IMR-90 (cell line): ENCODE data around the gene MSH6. TPM values are rescaled to one million over a fixed set of nuclear protein-coding genes. Genes with fewer than 3 reads are reported as not detected.

Experiments
- ATAC-seq: fragments of 200-7000 bp; cut with Tn5 transposase; 2 replicates; pipeline ENCODE4 v1.9.1; 2020; ENCODE audit warnings: low read depth, mild to moderate bottlenecking, moderate library complexity
- BruUV-seq: library from RNA; stranded (reverse); fragments of 400-500 nt; replicated peaks from 2 replicates; lab custom pipeline; 2021; lab: Mats Ljungman, UMichigan
- CTCF ChIA-PET: fragments of 300-600 bp; formaldehyde crosslinking; extraction: SDS; loops from one replicate; lab custom pipeline; 2021; ENCODE audit warnings: antibody characterized with exemption; lab: Yijun Ruan, JAX
- POLR2A ChIA-PET: fragments of 300-600 bp; sonication (Branson Sonifier 250); formaldehyde crosslinking; loops from one replicate; lab custom pipeline; 2022; ENCODE audit warnings: antibody characterized with exemption; ENCODE audit not compliant: unreplicated experiment; lab: Charles Lee
- DNase-seq: peaks from one replicate; pipeline ENCODE4 v3.0.0; 2013
- H2AFZ ChIP-seq: replicated peaks from 2 replicates; pipeline ENCODE3; 2013; ENCODE audit warnings: low read length, mild to moderate bottlenecking; ENCODE audit not compliant: poor library complexity
- H2AK5ac ChIP-seq: 2 replicates; pipeline ENCODE4 v1.6.1; 2013; ENCODE audit warnings: low read depth, low read length, inconsistent platforms
- H2AK9ac ChIP-seq: replicated peaks from 2 replicates; pipeline ENCODE3; 2013; ENCODE audit warnings: mild to moderate bottlenecking, low read depth, low read length, moderate library complexity; ENCODE audit not compliant: poor library complexity
- H2BK120ac ChIP-seq: 2 replicates; pipeline ENCODE4 v1.6.1; 2013; ENCODE audit warnings: low read depth, low read length, inconsistent platforms
- H2BK15ac ChIP-seq: 3 replicates; pipeline ENCODE4 v1.6.1; 2013; ENCODE audit warnings: low read depth, low read length, inconsistent platforms
- H2BK20ac ChIP-seq: 2 replicates; pipeline ENCODE4 v1.6.1; 2013; ENCODE audit warnings: low read depth, mild to moderate bottlenecking, inconsistent platforms, low read length, moderate library complexity
- H2BK5ac ChIP-seq: 2 replicates; pipeline ENCODE4 v1.6.1; 2013; ENCODE audit warnings: mild to moderate bottlenecking, low read depth, low read length, inconsistent platforms; ENCODE audit not compliant: poor library complexity, severe bottlenecking
- H3K14ac ChIP-seq: replicated peaks from 2 replicates; pipeline ENCODE4 v1.6.1; 2013; ENCODE audit warnings: low read depth, low read length, inconsistent platforms
- H3K18ac ChIP-seq: 2 replicates; pipeline ENCODE4 v1.6.1; 2013; ENCODE audit warnings: low read depth, low read length, control low read depth
- H3K23ac ChIP-seq: 2 replicates; pipeline ENCODE4 v1.6.1; 2013; ENCODE audit warnings: low read depth, low read length, inconsistent platforms
- H3K27ac ChIP-seq: 2 replicates; pipeline ENCODE4 v1.5.1; 2013; ENCODE audit warnings: mild to moderate bottlenecking, control low read depth, low read length; ENCODE audit not compliant: insufficient read depth
- H3K27me3 ChIP-seq: 2 replicates; pipeline ENCODE4 v1.6.1; 2013; ENCODE audit warnings: low read length; ENCODE audit not compliant: control insufficient read depth, insufficient read depth
- H3K36me3 ChIP-seq: 2 replicates; pipeline ENCODE4 v1.6.1; 2013; ENCODE audit warnings: low read length, mixed read lengths; ENCODE audit not compliant: control insufficient read depth, insufficient read depth
- H3K4ac ChIP-seq: 2 replicates; pipeline ENCODE4 v1.6.1; 2013; ENCODE audit warnings: low read depth, low read length, inconsistent platforms
- H3K4me1 ChIP-seq: 2 replicates; pipeline ENCODE4 v1.6.1; 2013; ENCODE audit warnings: low read length, mixed read lengths; ENCODE audit not compliant: control insufficient read depth, insufficient read depth
- H3K4me2 ChIP-seq: 2 replicates; pipeline ENCODE4 v1.6.1; 2013; ENCODE audit warnings: low read depth, mild to moderate bottlenecking, control low read depth, low read length, moderate library complexity
- H3K4me3 ChIP-seq: 2 replicates; pipeline ENCODE4 v1.5.1; 2013; ENCODE audit warnings: low read depth, mild to moderate bottlenecking, control low read depth, low read length, moderate library complexity; ENCODE audit not compliant: insufficient read depth
- H3K56ac ChIP-seq: 2 replicates; pipeline ENCODE4 v1.6.1; 2013; ENCODE audit warnings: low read length, inconsistent platforms; ENCODE audit not compliant: insufficient read depth; ENCODE audit errors: extremely low read depth
- H3K79me1 ChIP-seq, 2 experiments: 2 replicates each; pipeline ENCODE4 v1.6.1; 2013; ENCODE audit warnings: low read length in 2 of 2, inconsistent platforms in 1 of 2, low read depth in 1 of 2
- H3K9ac ChIP-seq: 2 replicates; pipeline ENCODE4 v1.6.1; 2013; ENCODE audit warnings: low read depth, low read length, control low read depth
- H3K9me1 ChIP-seq: 2 replicates; pipeline ENCODE4 v1.6.1; 2013; ENCODE audit warnings: low read length, inconsistent platforms; ENCODE audit not compliant: insufficient read depth
- H3K9me3 ChIP-seq: 2 replicates; pipeline ENCODE4 v1.6.1; 2013; ENCODE audit warnings: low read length; ENCODE audit not compliant: control insufficient read depth, insufficient read depth
- H4K20me1 ChIP-seq: 2 replicates; pipeline ENCODE4 v1.6.1; 2013; ENCODE audit warnings: low read length, inconsistent platforms; ENCODE audit not compliant: insufficient read depth
- H4K5ac ChIP-seq: 2 replicates; pipeline ENCODE4 v1.6.1; 2013; ENCODE audit warnings: mild to moderate bottlenecking, low read depth, low read length, control low read depth
- H4K8ac ChIP-seq, 2 experiments: 2 replicates each; pipeline ENCODE4 v1.6.1; 2013; ENCODE audit warnings: low read depth in 2 of 2, low read length in 2 of 2, control low read depth in 1 of 2, inconsistent platforms in 1 of 2
- H4K91ac ChIP-seq: 2 replicates; pipeline ENCODE4 v1.6.1; 2013; ENCODE audit warnings: low read depth, low read length, inconsistent platforms; ENCODE audit not compliant: insufficient read depth
- CEBPB ChIP-seq: IDR thresholded peaks from 2 replicates; pipeline ENCODE4 v1.6.1; 2012; ENCODE audit warnings: low read depth, low read length, improper control_type of control experiment
- FOS ChIP-seq: fragments of 150-350 bp; IDR thresholded peaks from 2 replicates; pipeline ENCODE4 v1.6.1; 2016; ENCODE audit warnings: low read depth, low read length
- NFE2L2 ChIP-seq: fragments of 150-350 bp; IDR thresholded peaks from 2 replicates; pipeline ENCODE4 v1.6.1; 2016; ENCODE audit warnings: low read depth, mild to moderate bottlenecking, low read length
- RFX5 ChIP-seq: IDR thresholded peaks from 2 replicates; pipeline ENCODE4 v1.8.0; 2012; ENCODE audit warnings: low read depth, mild to moderate bottlenecking, low read length, moderate library complexity
- WGBS, 2 experiments: methylation state at CpG; one replicate each; pipeline versions ENCODE4 v1.1.5 to v1.1.7; 2013; ENCODE audit warnings: missing lambda C conversion rate in 2 of 2; ENCODE audit not compliant: insufficient read length in 1 of 2; ENCODE audit errors: extremely low coverage in 2 of 2; 5-methylcytosine and 5-hydroxymethylcytosine counted together
- dilution Hi-C: fragments of 300-500 bp; cut with HindIII; formaldehyde crosslinking; loops from one replicate; pipeline ENCODE4 v1.14.3; 2018; ENCODE audit warnings: low sequenced_read_pairs; ENCODE audit not compliant: unreplicated experiment
- in situ Hi-C: fragments of 300-500 bp; cut with MboI; formaldehyde crosslinking; loops from 3 replicates; pipeline ENCODE4 v1.14.3; 2019; ENCODE audit warnings: low sequenced_read_pairs, inconsistent platforms, mixed read lengths
- intact Hi-C: fragments of 100-400 bp; cut with micrococcal nuclease; formaldehyde crosslinking; loops from 2 replicates; pipeline ENCODE4 v1.10.0; 2022
- polyA plus RNA-seq, 3 experiments: library from polyadenylated mRNA; depleted of rRNA; stranded (reverse); fragments of >200 nt; gene quantifications; 2 replicates each; pipeline ENCODE4 v1.2.3, GENCODE V29; 2012; ENCODE audit warnings: low replicate concordance in 1 of 3
- total RNA-seq: library from RNA; depleted of rRNA; stranded (reverse); fragments of >200 nt; gene quantifications from 2 replicates; pipeline ENCODE4 v1.2.3, GENCODE V29; 2012
- TF ChIP-seq, protein P1 (sequence below): fragments of 150-350 bp; IDR thresholded peaks from 2 replicates; pipeline ENCODE4 v1.6.1; 2017; ENCODE audit warnings: mild to moderate bottlenecking, antibody characterized with exemption, low read length, low read depth

The MSH6 gene
- total and polyA plus RNA-seq, 2 of the 4 experiments (the other 2 are of a cell fraction) = 17.1 to 48.9 TPM

DNA sequence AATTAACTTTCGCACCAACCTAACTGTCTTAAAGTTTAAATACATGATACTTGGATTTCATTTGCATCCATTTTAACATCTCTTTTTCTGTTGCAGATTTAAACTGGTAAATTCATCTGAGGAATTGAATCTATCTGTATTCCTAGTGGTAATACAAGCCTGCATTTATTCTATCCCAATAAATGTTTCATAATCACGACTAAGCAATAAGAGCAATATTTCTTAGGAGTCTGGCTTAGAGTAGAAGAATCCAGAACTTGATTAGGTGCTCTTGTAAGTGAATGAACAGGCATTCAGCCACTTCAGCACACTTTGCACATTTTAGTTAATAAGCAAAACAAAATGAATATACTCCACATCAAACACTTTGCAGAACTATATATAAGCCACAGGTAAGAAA, 27.0 kb downstream of the MSH6 start:
- H4K20me1 ChIP-seq = peaks cover 5% of the 10 kb centered on the region; the same call in 1 of the 2 replicates
- H3K27me3 ChIP-seq = no peaks in the 10 kb centered on the region
- no peak overlapping the region for H3K18ac ChIP-seq
- no peak overlapping the region for H4K8ac ChIP-seq
- CTCF ChIA-PET = no interaction called here
- no TSS peak for BruUV-seq
- no peak overlapping the region for H3K23ac ChIP-seq
- ATAC-seq (no peak), DNase-seq (no peak)
- no peak overlapping the region for H3K14ac ChIP-seq
- H3K9ac ChIP-seq = no peak overlapping the region
- no peak overlapping the region for H3K27ac ChIP-seq
- no peaks in the 10 kb centered on the region for H3K9me1 ChIP-seq
- H4K5ac ChIP-seq = no peak overlapping the region
- H4K91ac ChIP-seq = no peak overlapping the region
- no peak overlapping the region for H2AFZ ChIP-seq
- H3K56ac ChIP-seq = no peak overlapping the region
- H2AK9ac ChIP-seq = no peak overlapping the region
- no peak overlapping the region for H3K4me2 ChIP-seq
- peaks cover 6% of the 10 kb centered on the region in 2 experiments for H3K79me1 ChIP-seq
- no peaks in the 10 kb centered on the region for H3K9me3 ChIP-seq
- no peak overlapping the region for H2AK5ac ChIP-seq
- intact Hi-C loops (no loop called here), in situ Hi-C loops (no loop called here), dilution Hi-C loops (no loop called here)
- H2BK15ac ChIP-seq = no peak overlapping the region
- WGBS, 2 experiments = no CpG with 5 or more reads among the region's 2 CpGs
- peaks cover 27% of the 10 kb centered on the region for H3K36me3 ChIP-seq
- H3K4me3 ChIP-seq = no peak overlapping the region
- TF ChIP-seq CEBPB = no peak
- TF ChIP-seq, protein P1, sequence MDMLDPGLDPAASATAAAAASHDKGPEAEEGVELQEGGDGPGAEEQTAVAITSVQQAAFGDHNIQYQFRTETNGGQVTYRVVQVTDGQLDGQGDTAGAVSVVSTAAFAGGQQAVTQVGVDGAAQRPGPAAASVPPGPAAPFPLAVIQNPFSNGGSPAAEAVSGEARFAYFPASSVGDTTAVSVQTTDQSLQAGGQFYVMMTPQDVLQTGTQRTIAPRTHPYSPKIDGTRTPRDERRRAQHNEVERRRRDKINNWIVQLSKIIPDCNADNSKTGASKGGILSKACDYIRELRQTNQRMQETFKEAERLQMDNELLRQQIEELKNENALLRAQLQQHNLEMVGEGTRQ = no peak
- TF ChIP-seq FOS = no peak
- TF ChIP-seq RFX5 = no peak
- no peak for TF ChIP-seq NFE2L2
- no peak overlapping the region for H3K4ac ChIP-seq
- H2BK5ac ChIP-seq = no peak overlapping the region
- no peak overlapping the region for H2BK20ac ChIP-seq
- POLR2A ChIA-PET = no interaction called here
- no peak overlapping the region for H2BK120ac ChIP-seq
- peaks cover 6% of the 10 kb centered on the region for H3K4me1 ChIP-seq
